GM12865 (cell line): ENCODE data around the gene DXO.
"Not testable (repeated sequence)": the region's sequence is repeated elsewhere in the genome, so short reads cannot be mapped to it uniquely, and the experiment has no call there.

Experiments
- DNase-seq: peaks from one replicate; pipeline ENCODE4 v3.0.0; 2010; ENCODE audit warnings: low read depth
- H3K4me3 ChIP-seq: 2 replicates; pipeline ENCODE4 v1.5.1; 2011; ENCODE audit warnings: mild to moderate bottlenecking, low read depth, low read length, control low read depth
- TF ChIP-seq, protein P1 (sequence below): IDR thresholded peaks from 2 replicates; pipeline ENCODE4 v1.5.1; 2011; ENCODE audit warnings: low read length, control low read depth, low read depth, inconsistent platforms; ENCODE audit not compliant: insufficient read depth; ENCODE audit errors: missing control alignments

Gene DXO

DNA sequence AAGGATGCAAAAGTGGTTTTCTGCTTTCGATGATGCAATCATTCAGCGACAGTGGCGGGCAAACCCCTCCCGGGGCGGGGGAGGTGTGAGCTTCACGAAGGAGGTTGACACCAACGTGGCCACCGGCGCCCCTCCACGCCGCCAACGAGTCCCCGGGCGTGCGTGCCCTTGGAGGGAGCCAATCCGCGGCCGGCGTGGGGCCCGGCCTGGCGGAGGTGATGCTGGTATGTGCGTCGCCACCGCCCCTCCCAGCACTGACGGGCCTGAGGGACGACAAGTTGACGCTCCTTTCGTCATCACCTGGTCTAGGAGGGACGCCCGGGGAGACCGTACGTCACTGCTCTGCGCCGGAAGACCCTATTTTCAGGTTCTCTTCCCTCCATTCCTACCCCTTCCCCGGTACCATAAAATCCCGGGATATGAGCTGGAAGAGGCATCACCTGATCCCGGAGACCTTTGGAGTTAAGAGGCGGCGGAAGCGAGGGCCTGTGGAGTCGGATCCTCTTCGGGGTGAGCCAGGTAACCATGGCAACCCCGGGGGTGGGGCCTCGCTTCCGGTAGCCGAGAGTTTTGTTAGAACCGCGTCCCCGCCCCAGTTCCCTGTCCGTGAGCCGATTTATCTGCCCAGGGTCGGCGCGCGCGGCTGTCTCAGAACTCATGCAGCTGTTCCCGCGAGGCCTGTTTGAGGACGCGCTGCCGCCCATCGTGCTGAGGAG is at the start of gene DXO:
TSS of gene DXO (minus strand) at position 146 of the 716 bp plus-strand sequence. CDS start 463 bp downstream, outside the sequence.
- DNase-seq = peak; percentile 99
- TF ChIP-seq, protein P1, sequence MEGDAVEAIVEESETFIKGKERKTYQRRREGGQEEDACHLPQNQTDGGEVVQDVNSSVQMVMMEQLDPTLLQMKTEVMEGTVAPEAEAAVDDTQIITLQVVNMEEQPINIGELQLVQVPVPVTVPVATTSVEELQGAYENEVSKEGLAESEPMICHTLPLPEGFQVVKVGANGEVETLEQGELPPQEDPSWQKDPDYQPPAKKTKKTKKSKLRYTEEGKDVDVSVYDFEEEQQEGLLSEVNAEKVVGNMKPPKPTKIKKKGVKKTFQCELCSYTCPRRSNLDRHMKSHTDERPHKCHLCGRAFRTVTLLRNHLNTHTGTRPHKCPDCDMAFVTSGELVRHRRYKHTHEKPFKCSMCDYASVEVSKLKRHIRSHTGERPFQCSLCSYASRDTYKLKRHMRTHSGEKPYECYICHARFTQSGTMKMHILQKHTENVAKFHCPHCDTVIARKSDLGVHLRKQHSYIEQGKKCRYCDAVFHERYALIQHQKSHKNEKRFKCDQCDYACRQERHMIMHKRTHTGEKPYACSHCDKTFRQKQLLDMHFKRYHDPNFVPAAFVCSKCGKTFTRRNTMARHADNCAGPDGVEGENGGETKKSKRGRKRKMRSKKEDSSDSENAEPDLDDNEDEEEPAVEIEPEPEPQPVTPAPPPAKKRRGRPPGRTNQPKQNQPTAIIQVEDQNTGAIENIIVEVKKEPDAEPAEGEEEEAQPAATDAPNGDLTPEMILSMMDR = no peak
- peak within 1 kb of the TSS; percentile 74 for H3K4me3 ChIP-seq

DNA sequence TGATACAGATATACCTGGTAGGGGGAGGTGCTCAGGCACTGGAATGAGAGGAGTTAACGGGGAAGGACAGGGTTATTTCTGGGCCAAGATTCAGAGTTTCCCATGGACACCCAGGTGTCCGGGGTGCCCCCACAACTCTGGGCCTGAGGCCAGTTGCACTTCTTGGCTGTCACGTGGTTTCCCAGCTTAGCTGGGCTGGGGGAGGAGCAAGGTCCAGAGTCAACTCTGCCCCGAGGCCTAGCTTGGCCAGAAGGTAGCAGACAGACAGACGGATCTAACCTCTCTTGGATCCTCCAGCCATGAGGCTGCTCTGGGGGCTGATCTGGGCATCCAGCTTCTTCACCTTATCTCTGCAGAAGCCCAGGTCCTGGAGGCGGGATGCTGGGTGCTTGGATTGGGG is 42.6 kb upstream of the DXO start, which contains the start of gene C4B:
TSS of gene C4B (plus strand) at position 249 of the 400 bp plus-strand sequence. CDS start at position 300, 51 bp downstream.
- not testable (repeated sequence) for DNase-seq, H3K4me3 ChIP-seq

DNA sequence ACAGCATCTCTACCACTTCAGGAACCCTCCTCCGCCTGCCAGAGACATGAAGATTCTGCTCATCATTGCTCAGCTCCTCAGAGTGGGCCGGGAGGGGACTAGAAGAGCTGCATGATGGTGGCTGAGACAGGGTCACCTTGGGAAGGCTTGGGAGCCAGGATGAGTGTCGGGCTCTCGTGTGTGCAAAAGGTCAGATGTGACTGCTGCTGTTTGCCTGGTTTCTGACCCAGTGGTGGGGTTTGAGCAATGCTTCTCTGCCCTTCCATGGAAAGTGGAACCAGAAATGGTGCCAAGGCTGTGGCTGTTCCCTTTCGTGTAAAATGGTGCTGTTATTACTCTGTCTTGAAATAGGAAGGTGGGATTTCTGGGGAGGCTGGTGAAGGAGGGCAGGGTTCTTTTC is 41.8 kb upstream of the DXO start:
- DNase-seq, H3K4me3 ChIP-seq: not testable (repeated sequence)

DNA sequence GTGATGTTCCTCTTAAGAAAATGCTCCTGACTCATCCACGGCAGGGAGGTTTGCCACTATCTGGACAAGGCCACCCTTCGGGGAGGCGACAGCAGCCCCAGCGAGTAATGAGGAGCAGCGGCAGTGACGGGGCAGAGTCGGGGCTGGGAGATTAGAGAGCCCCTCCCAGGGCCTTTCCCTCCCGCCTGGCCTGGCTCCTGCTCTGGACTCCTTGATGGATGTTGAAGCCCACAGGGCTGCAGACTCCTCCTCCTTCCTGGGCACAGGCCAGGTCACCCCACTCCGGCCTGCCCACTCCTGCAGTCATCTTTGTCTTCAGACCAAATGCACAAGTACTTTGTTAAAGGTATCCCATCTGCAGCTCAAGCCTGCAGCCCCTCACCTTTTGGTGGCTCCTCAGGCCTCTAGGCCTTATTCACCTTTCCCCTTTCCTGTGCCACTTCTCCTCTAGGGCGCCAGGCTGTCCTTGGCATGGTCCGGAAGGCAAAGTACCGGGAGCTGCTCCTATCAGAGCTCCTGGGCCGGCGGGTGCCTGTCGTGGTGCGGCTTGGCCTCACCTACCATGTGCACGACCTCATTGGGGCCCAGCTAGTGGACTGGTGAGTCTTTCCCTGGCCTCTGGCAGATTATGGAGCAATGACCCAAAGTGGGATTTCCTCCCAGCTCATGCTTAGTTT is 41.1 kb upstream of the DXO start:
- H3K4me3 ChIP-seq, DNase-seq: not testable (repeated sequence)

DNA sequence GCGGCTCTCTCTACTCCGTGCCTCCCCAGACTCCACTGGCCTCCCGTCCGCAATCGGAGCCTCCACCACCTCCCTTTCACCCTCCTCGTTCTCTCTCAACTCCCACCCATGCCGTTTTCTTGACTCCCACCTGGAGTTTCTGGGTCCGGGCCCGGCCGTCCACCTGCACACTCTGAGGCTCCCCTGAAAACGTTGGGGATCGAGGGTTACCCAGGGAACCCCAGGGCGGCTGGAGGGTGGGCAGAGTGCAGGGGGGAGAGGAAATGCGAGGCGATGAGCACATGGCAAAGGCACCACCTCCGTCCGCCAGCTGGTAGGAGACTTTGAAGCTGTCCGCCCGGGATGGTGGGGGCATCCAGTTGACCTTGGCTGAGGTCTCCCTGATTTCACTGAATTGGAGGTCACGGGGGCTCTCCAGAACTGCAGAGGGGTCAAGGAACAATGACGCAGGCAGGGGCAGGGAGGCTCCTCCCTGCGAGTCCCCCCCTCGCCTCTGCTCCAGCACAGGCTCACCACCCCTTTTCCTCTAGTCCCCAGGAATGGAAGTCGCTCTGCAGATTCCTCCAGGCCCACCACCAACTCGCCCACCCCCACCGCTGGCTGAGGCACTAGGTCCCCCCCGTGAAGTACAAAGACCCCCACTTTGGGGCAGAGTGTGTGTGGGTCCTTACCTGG is 39.1 kb upstream of the DXO start:
- not testable (repeated sequence) for H3K4me3 ChIP-seq, DNase-seq

DNA sequence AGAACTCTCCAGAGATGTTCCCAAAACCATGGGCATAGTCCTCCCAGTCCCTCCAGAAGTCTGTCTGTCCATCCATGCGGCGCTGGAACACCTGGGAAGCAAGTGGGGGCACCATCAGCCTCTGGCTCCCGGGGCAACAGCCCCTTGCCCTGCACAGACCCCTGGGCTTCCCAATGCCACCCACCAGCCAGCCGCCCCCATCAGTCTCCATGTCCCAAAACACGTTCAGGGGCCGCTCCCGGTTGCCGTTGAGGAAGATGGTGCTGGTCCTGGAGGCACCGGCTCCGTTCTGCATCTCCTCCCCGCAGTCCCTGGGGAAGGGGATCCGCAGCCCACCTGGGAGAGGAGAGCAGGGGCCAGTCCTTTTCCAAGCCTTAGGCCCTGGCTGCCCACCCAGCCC is 37.6 kb upstream of the DXO start:
- DNase-seq, H3K4me3 ChIP-seq: not testable (repeated sequence)

DNA sequence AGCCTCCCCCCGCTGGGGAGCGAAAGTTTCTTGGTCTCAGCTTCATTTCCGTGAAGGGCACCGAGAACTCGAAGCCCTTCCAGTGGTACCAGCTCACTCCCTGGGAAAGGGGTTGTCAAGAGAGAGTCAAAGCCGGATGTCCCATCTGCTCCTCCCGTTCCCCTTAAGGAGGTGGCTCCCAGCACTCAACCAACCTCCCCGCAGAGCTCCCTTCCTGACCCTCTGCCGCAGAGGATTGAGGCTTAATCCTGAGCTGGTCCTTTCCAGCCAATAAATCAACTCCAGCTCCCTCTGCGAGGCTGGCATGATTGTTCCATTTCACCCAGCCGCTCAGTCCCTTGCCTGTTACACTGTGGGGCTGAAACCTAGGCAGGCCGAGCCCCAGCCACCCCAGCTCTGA is 36.7 kb upstream of the DXO start:
- not testable (repeated sequence) for DNase-seq

DNA sequence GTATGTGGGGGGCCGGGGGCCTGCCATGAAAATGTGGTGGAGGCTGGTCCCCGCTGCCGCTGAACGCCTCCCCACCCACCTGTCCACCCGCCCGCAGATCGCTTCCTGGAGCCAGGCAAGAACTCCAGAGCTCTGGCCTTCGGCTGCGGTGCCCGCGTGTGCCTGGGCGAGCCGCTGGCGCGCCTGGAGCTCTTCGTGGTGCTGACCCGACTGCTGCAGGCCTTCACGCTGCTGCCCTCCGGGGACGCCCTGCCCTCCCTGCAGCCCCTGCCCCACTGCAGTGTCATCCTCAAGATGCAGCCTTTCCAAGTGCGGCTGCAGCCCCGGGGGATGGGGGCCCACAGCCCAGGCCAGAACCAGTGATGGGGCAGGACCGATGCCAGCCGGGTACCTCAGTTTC is 36.1 kb upstream of the DXO start:
- H3K4me3 ChIP-seq, DNase-seq: not testable (repeated sequence)

More for the DNA sequence above, 36.7 kb upstream of the DXO start:
- not testable (repeated sequence) for H3K4me3 ChIP-seq

DNA sequence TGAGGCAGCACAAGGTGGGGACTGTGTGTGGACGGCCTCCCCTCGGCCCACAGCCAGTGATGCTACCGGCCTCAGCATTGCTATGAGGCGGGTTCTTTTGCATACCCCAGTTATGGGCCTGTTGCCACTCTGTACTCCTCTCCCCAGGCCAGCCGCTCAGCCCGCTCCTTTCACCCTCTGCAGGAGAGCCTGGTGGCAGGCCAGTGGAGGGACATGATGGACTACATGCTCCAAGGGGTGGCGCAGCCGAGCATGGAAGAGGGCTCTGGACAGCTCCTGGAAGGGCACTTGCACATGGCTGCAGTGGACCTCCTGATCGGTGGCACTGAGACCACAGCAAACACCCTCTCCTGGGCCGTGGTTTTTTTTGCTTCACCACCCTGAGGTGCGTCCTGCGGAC is 35.1 kb upstream of the DXO start:
- not testable (repeated sequence) for H3K4me3 ChIP-seq, DNase-seq

DNA sequence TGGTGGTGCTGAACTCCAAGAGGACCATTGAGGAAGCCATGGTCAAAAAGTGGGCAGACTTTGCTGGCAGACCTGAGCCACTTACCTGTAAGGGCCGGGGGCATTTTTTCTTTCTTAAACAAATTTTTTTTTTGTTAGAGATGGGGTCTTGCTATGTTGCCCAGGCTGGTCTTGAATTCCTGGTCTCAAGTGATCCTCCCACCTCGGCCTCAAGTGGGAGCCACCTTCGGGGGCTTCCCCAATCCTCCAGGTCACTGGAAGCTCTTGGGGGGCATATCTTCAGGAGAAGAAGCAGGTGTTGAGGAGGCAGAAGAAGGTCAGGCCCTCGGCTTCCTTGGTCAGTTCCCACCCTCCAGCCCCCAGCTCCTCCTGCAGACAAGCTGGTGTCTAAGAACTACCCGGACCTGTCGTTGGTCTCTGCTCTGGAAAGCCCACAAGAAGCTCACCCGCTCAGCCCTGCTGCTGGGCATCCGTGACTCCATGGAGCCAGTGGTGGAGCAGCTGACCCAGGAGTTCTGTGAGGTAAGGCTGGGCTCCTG is 34.1 kb upstream of the DXO start:
- not testable (repeated sequence) for DNase-seq, H3K4me3 ChIP-seq

DNA sequence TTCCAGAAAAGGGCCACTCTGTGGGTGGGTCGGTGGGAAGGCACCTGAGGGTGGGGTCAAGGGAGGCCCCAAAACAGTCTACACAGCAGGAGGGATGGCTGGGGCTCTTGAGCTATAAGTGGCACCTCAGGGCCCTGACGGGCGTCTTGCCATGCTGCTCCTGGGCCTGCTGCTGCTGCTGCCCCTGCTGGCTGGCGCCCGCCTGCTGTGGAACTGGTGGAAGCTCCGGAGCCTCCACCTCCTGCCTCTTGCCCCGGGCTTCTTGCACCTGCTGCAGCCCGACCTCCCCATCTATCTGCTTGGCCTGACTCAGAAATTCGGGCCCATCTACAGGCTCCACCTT is 33.6 kb upstream of the DXO start:
- not testable (repeated sequence) for H3K4me3 ChIP-seq, DNase-seq

DNA sequence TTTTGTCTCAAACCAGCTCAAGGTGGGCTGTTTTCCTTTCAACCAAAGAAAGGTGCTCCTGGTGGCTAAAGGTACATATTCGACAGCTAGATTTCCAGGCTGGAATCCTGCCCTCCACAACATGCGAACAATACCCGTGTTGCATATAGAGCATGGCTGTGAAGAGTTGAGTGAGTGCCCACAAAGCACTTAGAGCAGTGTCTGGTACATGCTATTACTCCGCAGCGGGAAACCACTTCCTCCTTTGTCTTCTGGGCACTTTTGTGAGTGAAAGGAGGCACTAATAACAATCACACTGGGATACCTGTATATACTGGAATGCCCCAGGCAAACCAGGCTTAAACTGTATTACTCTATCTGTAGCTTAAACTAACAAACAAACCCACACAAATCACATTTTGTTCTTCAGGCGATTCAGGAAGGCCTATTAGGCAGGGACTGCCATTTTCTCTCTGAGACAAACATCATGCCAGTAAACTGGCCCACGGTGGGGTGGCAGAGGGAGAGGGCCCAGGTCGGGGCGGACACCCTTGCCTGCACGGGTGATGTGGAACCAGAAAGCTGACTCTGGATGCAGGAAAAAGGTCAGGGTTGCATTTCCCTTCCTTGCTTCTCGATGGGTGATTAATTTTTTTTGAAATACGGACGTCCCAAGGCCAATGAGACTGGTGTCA is 33.1 kb upstream of the DXO start:
- not testable (repeated sequence) for DNase-seq, H3K4me3 ChIP-seq

DNA sequence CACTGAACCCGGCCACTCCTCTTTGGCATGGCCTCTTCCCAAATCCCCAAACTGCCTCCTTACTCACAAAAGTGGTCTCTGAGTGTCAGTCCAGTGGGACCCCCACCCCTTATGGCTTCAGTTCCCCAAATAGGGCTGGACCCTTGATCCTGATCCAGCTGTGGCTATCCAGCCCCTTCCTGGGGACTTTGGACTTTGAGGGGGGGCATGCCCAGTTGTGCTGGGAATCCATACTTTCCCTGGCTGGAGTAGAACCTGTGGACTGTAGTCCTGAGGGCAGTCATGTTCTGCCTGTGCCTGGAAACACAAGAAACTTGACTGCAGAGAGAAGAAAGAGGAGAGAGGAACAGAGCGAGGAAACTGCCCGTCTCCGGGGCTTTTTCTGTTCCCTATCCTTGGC is 32.5 kb upstream of the DXO start:
- H3K4me3 ChIP-seq, DNase-seq: not testable (repeated sequence)

DNA sequence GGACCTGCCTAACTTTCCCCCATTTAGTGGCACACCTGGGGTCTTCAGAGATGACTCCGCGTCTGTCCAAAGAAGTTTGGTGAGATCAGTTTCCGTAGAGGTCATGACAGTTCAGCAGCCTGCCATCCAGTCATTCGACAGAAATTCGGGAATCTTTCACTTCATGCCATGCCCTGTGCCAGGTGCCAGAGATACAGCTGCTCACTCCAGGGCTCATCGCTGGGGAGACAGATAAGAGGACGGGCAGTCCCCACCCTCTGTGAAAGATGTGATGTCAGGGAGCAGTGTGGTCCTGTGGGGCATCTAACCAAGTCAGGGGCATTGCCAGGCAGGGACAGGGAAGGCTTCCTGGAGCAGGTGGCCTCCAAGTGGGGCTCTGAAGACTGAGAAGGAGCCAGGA is 31.4 kb upstream of the DXO start:
- DNase-seq, H3K4me3 ChIP-seq: not testable (repeated sequence)

DNA sequence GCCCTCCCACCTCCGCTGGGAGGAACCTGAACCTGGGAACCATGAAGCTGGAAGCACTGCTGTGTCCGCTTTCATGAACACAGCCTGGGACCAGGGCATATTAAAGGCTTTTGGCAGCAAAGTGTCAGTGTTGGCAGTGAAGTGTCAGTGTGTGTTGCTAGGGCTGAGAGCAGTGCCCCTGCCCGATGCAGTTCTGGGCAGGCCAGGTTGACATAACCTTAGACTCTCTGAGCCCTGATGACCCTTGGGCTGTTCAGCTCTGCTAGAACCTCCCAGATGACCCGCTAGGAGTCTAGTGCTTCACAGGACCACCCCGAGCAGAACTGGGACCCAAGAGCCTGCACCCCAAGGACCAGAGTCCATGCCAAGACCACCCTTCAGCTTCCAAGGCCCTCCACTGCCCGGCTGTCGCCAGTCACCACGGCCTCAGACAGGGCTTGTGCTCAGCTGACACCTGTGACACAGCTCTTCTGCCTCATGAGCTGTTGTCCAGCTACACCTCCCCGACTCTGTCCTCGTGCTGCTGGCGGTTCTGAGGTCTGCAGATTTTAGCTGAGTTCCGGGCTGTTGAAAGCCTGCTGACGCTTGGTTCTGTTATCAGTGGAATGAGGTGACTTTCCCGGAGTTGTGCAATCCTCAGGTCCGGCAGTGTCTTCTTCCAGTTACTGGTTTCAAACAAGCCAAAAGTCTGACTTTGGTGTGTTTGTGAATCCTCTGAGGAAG is 30.8 kb upstream of the DXO start:
- not testable (repeated sequence) for DNase-seq, H3K4me3 ChIP-seq

DNA sequence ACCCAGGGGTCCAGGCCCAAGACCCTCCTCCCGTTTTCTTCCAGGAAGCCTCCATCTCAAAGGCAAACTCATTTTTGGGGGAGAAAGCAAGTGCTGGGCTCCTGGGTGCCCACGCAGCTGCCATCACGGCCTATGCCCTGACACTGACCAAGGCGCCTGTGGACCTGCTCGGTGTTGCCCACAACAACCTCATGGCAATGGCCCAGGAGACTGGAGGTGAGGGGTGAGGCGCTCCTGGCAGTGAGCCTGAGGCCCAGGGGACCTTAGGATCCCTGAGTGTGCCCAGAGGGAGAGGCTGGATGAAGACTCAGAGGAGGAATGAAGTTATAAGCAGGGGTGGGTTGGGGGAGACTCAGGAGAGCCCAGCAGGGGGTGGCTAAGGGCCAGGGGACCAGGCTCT is 24.4 kb upstream of the DXO start:
- H3K4me3 ChIP-seq, DNase-seq: not testable (repeated sequence)

DNA sequence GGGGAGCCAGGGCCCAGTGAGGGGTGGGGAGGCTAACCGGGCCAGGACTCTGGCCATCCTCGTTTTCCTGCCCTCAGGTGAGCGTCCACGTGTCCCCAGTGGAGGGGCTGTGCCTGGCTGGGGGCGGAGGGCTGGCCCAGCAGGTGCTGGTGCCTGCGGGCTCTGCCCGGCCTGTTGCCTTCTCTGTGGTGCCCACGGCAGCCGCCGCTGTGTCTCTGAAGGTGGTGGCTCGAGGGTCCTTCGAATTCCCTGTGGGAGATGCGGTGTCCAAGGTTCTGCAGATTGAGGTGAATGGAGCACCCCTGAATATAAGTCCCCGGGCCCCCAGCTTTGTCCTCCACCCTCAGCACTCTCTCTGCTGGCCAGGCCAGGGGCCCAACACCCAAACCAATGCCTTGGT is 22.5 kb upstream of the DXO start:
- not testable (repeated sequence) for H3K4me3 ChIP-seq, DNase-seq
